NCI-H2081 treated with DMSO at 0.1 percent for 48 hours (cell line): ENCODE data around the gene SH2D2A.
A peak's percentile ranks its signal among the peaks of the same experiment; 100 is the strongest.

ENCODE experiments used
- DNase-seq: peaks from one replicate; lab custom pipeline; 2025; lab: John Stamatoyannopoulos, UW

SH2D2A gene

DNA sequence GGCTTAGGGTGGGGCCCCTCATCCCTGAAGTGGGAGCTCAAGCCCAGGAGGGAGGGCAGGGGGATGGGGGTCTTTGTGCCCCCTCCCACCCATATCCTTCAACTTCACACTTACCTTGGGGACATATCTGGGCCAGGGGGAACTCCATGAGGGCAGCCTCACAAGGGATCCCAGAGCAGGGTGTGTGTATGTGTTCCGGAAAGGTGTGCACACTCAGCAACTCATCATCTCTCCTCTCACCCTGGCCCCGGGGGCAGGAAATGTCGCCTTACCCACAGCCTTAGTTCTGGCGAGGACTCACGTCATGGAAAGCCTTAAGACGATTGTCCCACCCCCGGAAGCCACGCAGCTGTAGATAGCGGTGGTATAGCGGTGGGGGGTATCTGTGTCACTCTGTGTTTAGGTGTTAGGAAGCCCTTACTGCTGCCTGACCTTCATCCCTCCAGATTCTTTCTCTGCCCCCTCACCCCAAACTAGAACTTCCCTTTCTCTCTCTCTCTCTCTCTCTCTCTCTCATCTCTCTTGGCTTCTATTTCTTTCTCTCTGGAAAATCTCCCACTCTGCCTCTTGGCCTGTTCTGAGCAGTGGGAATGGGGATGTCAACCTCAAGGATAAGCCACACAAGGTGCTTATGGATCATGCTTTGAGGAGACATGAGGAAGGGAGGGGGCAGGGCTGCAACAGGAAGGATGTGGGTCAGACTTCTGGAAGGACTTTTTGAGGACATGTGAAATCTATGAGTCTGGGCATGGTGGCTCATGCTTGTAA is at the start of gene SH2D2A:
TSS of gene SH2D2A (minus strand) at position 288 of the 768 bp plus-strand sequence. CDS start at position 148, 140 bp downstream.
- DNase-seq, result no peak

DNA sequence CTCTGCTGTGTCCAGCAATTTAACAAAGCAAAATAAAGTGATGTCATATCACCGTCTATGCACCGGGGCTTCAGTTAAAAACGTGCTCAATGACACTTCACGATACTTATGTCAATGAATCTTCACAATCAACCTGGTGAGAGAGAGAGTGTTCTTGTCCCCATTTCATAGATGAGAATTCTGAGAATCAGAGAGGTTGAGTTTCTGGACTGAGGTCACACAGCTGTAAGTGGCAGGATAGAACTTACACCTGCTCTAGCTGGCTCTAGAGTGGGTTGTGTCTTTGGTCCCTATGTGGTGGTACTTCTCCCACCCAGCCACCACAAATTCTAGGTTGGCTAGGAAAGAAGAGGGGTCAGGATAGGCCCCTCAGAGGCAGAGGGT is 49.2 kb upstream of the SH2D2A start:
- DNase-seq, result no peak

DNA sequence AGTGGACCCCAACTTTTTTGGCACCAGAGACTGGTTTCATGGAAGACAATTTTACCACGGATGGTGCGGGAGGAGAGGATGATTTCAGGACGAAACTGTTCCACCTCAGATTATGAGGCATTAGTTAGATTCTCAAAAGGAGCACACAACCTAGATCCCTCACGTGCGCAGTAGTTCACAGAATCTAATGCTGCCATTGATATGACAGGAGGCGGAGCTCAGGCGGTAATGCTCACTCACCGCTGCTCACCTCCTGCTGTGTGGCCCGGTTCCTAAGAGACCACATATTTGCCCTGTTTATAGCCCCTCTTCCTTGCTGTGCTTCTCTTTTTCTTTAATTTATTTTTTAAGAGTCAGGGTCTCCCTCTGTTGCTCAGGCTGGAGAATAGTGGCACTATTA is 48.6 kb upstream of the SH2D2A start:
- no peak for DNase-seq

DNA sequence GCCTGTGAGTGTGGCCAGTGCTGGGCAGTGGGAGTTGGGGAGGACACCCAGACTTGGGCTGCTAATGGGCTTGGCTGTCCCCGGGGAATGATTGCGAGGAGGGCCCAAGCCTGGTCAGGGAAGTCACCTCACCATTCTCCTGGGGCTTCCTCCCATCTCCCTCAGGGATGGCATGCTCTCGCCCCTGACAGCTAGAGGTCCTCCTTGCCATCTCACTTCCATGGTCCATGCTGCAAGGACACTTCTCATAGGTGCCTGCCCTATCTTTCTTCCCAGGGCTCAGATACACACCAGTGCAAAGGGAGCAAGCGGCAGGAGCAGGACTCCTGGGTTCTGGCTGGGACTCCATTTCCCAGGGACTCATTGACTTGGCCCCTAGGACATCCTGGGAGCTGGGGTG is 48.1 kb upstream of the SH2D2A start:
- DNase-seq, result no peak

DNA sequence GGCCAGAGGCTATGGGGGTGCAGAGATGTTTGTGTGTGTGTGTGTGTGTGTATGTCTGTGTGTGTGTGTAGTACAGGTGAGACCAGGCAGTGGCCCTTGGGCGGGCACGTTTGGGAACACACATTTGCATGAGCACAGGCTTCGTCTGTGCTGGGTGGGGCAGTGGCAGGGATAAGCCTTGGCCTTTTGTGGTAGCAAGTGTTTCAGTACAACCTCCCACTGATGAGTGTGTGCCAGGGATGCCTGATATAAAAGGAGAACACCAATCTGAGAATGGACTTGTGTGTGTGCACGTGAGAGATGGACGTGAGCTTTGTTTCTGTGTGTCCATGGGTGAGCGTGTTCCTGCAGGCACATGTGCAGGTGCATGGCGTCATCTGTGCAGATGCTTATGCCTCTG is 47.0 kb upstream of the SH2D2A start:
- DNase-seq, result no peak

DNA sequence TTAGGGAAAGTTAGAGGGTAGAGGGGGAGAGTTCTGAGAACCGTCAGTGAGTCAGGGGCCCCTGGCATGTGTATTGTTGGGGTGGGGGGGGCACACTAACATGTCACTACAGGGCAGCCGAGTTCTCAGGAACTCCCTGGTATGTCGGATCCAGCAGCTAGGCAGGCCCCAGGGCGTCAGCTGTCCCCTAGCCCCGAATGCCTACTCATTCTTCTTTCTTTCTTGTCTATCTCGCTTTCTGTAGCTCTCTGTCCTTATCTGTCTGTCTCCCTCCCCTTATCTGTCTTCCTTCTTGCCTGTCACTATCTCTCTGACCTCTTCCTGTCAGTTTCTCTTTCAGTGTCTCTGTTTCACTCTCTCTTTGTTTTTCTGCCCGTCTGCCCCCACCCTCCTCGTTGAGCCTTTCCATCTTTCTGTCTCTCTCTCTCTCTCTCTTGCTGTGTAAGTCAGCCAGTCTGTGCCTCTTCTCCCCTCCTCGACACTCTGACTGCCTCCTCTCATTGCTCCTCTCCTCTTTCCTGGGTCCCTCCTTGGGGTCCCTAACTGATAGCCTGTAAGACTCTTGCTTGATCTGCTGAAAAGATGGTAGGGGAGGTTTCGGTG is 46.5 kb upstream of the SH2D2A start:
- DNase-seq, result no peak

DNA sequence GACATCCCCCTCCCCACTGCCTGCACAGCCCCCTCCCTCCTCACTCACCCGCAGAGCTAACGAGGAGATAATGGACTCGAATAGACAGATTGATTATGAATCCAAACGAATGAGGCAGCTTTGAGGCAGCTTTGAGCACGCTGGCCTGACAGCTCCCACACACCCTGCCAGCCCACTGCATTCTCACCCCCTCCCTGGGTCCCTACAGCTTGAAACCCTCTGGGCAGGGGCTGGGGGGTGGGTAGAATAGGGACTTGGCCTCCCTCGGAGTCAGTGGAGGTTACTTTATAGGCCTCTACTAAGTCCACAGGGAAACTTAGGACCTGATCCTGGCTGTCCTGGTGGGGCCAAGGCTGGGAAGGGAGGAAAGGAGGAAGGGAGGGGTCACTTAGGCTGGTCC is 45.9 kb upstream of the SH2D2A start:
- no peak for DNase-seq

DNA sequence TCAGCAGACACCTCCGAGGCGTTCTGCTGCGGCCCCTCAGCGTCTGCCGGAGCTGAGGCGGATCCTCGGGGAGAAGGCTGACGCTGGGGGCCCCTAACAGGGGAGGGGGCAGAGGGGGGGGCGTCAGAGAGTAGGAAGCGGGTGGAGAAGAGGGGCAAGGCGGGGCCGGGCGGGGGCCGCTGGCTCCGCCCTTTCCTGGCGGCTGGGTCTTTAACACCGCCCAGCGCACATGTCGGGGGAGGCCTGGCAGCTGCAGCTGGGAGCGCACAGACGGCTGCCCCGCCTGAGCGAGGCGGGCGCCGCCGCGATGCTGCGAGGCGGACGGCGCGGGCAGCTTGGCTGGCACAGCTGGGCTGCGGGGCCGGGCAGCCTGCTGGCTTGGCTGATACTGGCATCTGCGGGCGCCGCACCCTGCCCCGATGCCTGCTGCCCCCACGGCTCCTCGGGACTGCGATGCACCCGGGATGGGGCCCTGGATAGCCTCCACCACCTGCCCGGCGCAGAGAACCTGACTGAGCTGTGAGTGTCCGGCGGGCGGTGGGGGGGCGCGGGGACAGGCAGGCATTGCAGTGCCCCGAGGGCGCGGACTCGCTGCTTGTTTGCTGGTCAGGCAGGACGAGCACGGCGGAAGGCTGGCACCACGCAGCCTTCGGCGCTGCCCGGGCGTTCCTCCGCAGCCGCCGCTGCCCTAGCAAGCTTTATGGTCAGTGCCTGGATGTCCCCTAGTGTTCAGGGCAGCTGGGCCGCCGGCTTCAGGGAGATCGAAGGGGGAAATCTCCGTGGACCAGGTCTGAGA is 44.2 kb upstream of the SH2D2A start, which contains the start of gene NTRK1:
TSS of gene NTRK1 (plus strand) at position 238 of the 796 bp plus-strand sequence. CDS start at position 308, 70 bp downstream.
- DNase-seq, result no peak

DNA sequence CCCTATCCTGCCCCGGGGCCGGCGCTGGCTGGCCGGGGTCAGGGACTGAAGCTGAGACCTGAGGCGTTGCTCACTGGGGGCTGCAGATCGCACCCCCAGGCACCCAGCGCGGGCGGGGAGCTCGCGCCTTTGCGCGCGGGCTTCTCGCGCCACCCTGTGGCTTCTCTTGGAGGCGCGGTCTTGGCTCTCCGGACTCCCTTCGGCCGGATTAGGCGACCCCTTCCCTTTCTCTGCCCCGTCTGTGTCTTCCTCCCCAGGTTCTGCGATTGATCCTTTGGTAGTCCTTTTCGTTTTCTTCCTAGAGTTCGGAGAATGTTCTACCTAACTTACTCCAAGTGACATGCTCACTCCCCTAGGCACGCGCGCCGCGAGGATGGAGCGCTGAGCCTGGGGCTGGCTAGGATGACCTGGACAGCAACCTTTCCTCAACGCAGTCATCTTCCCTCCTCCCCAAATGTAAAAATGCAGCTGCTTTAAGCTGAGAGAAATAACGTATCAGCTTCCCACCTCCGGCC is 43.5 kb upstream of the SH2D2A start:
- no peak for DNase-seq

DNA sequence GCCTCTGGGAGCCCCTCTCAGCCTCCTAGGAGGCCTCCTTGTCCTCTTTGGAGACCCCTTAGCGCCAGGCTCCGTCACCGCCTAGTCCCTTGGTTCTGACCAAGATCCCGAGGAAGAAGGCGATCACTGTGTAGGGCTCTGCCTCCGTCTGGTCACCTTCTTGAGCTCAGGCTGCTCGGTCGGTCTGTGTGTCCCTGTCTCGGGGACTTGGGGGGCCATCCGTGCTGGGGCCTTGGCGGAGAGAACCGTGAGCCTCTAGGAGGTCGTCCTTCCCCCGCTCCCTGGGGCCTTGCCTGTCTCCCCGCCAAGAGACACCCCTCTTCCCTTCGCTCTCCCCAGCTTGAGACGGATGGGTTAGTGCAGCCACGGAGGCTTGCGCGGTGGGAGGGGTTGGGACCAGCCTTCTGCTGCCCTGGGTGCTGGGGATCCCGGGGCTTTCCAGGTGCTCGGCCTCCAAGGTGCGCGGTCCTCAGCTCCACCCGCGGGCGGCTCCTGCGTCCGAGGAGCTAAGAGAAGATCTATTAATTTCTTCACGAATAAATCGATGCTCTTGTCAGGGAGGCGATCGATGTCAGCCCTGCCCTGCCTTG is 43.0 kb upstream of the SH2D2A start:
- no peak for DNase-seq

DNA sequence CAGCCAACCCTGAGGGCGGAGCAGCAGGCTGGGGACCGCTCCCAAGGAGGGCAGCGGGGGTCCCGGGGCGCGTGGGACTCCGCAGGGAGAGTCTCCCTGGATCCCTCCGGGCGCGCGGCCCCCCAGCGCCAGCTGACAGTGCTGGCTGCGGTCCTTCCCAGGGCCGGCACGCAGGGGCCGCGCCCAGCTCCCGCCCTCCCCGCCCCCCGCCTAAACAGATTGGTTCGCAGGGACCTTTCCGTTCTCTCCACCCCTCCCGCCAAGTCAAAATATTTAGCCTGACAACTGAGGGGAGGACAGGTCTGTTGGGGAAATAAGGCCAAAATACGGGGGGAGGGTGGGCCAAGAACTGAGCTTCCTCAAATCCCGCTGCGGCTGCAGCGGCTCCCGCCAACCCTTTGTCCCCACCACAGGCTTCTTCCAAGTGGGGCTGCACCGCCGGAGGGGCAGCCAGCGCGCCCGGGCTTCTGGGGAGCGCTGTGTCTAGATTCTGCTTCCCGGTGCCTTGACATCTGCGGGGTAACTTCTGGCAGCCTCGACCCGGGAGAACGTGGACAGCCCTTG is 42.4 kb upstream of the SH2D2A start, which contains the start of gene INSRR:
TSS of gene INSRR (minus strand) at position 159 of the 564 bp plus-strand sequence. CDS start 496 bp downstream, outside the sequence.
- DNase-seq, result no peak

DNA sequence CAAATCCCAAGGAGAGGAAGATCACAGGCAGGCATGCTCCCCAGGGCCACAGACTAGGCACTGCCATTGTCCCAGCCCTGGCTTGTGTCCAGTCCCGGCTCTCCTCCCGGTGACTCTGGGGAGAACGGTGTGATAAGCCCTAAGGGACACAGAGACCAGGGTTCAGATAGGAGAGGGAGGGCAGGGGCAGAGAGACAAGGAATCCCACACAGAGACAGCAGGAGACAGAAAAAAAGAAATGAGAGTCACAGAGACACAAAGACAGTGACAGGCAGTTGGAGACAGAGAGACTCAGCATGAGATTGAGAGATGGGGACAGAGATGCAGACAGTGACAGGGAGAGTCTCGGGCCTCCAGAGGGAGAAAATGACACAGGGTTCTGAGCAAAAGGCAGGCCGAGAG is 41.9 kb upstream of the SH2D2A start:
- no peak for DNase-seq

DNA sequence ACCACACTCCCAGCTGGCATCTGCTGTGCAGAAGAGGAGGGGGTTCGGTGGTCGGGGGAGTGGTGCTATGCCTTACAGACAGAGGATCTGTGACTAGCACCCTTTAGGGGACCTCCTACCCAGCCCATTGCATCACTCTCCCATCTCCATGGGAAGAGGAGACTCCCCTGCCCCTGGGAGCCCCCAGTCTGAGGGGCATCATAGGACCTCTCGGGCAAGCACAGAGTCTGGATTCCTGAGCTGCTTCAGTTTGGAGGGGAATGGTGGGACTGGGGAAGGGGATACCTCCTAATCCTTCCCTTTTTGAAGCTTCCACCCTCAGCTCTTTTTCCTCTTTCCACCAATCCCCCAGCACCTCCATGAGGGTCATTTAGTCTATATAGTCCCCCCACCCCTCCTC is 40.9 kb upstream of the SH2D2A start:
- DNase-seq, result no peak

DNA sequence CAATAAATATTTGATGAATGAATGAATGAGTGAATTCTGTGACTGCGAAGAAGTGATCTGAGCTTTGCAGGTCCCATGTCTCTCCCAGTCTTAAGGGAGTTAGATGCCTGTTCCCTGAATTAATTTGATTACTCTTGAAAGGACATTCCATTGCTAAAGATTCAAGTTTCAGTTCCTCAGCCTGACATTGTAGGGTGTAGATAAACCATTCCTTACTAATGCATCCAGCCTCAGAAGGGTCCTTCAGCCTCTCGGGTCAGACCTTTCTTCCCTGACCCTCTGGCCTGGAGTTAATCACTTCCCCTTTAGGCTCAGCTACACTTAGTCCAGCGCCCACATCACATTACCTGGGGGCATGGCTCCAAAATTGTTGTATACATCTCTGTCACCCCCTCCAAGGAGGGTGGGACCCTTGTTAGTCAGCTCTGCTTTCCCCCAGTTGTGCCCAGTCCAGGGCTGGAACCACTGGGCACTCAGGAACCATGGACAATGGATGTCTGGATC is 39.7 kb upstream of the SH2D2A start:
- DNase-seq, result no peak

DNA sequence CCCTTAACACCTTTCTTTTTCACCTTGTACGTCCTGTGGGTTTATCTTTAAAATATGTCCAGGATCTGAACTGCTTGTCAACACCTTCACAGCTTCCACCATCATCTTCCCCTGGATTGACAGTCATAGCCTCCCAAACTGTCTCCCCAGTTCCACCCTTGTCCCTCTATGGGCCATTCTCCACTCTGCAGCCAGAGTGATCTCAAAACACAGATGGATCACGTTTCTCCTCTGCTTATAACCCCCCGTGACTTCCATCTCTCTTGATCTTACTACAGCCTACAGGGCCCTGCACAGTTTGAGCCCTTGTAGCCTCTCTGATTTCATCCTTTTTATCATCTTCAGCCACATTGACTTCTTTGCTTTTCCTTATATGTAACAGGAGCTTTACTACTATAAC is 38.0 kb upstream of the SH2D2A start:
- DNase-seq, result no peak

DNA sequence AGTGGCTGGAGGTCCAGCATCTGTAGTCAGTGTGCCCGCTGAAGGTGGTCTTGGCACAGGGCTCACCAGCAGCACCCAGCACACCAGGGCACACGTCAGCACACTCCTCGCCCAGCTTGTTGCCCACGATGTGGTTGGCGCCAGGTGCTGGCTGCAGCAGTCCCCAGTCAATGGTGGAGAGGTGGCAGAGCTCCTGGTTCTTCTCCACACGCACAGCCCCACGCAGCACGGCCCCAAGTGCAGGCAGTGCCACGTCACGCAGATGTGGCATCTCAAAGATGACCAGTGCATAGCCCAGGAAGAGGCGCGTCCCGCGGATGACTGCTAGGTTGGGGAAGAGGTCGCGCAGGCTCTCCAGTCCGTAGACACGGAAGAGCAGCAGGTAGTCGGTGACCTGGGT is 37.1 kb upstream of the SH2D2A start:
- no peak for DNase-seq

DNA sequence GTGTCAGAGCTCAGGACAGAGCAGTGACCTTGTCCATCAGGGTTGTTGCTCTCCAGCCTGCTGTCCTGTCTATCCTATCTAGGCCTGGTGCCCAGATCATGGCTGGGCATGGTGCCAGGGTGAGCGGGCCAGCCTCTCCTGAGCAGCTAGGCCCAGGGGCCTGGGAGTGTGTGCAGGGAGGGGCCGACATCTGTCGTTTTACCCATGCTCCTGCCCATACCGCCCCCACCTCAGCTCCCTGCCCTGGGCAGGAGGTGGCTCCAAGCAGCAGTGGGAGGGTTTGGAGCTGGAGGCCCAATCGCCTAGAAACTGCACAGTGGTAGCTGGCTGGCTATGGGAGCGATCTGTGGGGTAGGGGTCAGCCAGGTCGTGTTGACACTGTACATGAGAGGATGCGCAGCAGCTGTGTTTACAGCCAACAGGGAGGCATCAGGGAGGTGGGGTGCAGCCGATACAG is 35.8 kb upstream of the SH2D2A start:
- DNase-seq, result peak; percentile 73

DNA sequence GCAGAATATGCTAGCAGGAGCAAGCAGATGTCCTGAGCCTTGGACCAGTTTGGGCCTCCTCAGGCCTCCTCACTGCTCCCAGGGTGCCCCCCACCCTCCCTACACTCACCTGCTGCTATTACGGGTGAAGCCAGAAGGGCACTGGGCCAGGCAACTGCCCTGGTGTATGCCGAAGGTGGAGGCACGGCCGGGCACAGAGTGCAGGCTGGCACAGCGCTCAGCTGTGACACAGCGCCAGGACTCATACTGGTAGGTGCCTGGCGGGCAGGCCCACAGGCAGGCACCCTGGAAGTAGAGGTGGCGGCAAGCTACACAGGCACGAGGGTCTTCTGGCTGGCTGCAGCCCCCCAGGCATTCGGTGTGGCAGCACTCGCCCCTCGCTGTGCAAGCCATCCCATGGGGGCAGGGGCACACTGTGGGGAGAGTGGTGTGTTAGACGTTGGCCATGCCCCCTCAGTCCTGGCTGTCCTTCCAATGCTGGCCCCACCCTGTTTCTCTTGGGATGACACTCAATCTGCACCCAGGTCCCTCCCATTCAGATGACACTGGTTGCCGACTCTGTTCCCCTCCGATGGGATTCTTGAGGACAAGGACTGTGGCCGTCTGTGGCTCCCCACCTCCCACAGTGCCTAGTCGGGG is 35.2 kb upstream of the SH2D2A start:
- no peak for DNase-seq

DNA sequence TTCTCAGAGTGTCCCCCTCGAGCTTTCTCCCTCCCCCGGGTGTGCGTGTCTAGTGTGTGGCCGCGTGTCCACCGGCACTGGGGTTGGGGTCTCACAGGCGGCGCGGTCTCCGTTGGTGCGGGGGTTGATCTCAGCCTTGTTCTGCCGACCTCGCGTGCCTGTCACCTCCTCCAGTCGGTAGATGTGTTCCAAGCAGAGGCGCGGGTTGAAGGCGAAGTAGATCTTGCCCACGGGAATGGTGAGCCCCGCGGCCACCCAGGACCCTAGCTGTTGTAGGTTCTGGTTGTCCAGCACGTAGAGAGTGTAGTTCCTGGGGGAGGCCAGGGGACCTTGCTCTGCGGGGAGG is 32.5 kb upstream of the SH2D2A start:
- DNase-seq, result no peak

DNA sequence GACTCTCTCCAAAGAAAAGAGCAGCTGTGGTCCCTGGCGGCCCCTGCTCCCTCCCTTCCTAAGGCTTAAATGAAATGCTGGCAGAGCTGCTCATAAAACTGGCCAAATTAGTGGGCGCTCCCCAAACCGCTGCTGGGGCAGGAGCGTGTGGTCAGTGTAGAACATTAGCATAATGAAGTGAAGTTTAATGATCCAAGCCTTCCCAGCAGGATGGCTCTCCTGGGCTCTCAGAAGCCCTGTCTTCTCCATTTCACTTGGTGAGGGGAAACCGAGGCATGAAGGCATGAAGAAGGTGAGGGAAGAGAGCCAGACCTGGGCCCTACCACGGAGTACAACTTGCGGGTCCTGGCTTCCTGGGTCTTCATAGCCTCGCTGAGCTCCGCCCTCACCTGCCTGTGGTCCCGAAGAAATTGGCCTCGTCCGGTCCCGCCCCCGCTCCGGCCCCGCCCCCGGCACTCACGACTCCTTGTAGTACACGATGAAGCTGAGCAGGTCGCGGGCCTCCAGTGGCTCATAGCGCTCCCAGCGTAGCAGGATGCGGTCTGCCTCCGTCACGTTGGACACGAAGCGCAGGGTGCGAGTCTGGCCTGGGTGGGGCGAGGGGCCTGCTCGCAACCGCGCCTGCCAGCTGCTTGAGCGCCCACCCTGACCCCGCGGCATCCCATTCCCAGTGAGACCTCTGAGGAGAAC is 32.0 kb upstream of the SH2D2A start:
- no peak for DNase-seq
